ACC112 (cell line): ENCODE results near the gene AOPEP.

Source experiments
- H2AFZ ChIP-seq: fragments of 200-600 bp; sonication (generic); one replicate; pipeline ENCODE4 v1.6.0; 2017; ENCODE audit warnings: antibody characterized with exemption, low read length; ENCODE audit not compliant: unreplicated experiment
- H3K27ac ChIP-seq: fragments of 200-600 bp; sonication (generic); 2 replicates; pipeline ENCODE4 v1.5.1; 2014; ENCODE audit warnings: low read depth, mild to moderate bottlenecking, antibody characterized with exemption, low read length, moderate library complexity
- H3K27me3 ChIP-seq: fragments of 200-600 bp; sonication (generic); 2 replicates; pipeline ENCODE4 v1.6.1; 2014; ENCODE audit warnings: mild to moderate bottlenecking, antibody characterized with exemption, low read length, moderate library complexity, mixed read lengths; ENCODE audit not compliant: insufficient read depth
- H3K36me3 ChIP-seq: fragments of 200-600 bp; sonication (generic); 2 replicates; pipeline ENCODE4 v1.6.1; 2016; ENCODE audit warnings: mild to moderate bottlenecking, antibody characterized with exemption, low read length, moderate library complexity, mixed read lengths; ENCODE audit not compliant: insufficient read depth
- H3K4me1 ChIP-seq: fragments of 200-600 bp; sonication (generic); one replicate; pipeline ENCODE4 v1.6.1; 2016; ENCODE audit warnings: low read length, mixed read lengths; ENCODE audit not compliant: insufficient read depth, unreplicated experiment, control insufficient read depth
- H3K4me3 ChIP-seq: fragments of 200-600 bp; sonication (generic); 2 replicates; pipeline ENCODE4 v1.5.1; 2014; ENCODE audit warnings: mild to moderate bottlenecking, low read depth, low read length
- H3K79me2 ChIP-seq: fragments of 200-600 bp; sonication (generic); one replicate; pipeline ENCODE4 v1.6.0; 2016; ENCODE audit warnings: low read length; ENCODE audit not compliant: control insufficient read depth, unreplicated experiment, insufficient read depth

The AOPEP gene

DNA sequence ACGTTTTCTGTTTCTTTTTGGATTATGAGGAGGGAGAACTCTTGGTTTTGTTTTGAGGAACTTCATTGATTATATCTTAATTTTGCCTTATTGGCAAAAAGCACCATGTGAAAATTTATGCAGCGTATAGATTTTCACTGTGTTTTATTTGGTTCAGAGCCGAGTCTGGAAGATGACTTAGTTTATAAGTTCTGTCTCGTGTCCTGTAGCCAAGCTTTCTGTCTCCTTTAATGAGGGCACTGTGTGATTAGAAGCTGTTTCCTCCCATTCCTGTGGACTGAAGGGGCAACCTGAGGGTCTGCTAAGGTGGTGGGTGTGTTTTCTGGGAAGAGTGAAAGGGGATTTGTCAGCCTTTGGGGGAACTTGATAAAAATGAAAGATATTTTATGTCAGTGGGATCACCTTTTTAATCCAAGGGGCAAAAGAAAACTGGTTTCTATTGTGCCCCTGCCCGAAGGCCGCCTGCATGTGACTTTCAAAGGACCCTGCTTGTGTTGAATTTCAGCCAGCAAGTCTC, 328.9 kb downstream of the AOPEP start:
- Histone ChIP-seq H3K4me3 (peak overlapping the region; percentile 65), H3K27me3 (no peaks in the 10 kb centered on the region), H3K79me2 (peaks cover 88% of the 10 kb centered on the region), H3K27ac (peak overlapping the region; percentile 74), H3K36me3 (peaks cover 4% of the 10 kb centered on the region; the same call in 1 of the 2 replicates), H3K4me1 (peaks cover 36% of the 10 kb centered on the region), H2AFZ (peak overlapping the region; percentile 23)

DNA sequence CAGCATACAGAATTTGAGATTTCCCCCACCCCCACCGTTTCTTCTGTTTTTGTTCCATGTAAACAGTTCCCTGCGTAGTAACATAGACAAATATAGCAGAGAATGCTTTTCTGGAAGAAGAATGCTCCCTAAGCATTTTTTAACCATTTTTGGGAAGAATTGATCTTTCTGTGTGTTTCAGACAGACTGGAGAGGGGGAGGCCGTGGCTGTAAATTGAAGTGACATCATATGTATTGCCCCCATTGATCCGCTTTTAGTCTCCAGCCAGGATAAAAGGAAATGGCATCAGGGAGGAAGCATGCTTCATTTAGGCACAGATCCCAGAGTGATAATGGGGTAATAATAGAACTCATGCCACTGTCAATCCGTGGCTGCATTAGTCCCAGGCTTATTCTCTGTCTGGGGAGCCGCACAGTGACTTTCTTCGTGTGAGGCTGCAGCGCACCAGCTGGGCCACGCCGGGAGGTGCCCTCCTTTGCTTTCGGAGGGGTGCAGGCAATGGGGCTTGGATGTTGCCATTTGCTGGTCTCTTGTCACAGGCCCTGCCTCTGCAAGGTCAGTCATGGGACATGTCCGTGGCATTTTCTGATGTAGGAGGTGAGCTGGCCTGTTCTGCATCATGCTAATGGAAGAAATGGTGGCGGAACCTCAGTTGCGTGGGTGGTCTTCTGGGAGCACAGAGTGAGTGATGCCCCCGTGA, 329.5 kb downstream of the AOPEP start:
- H2AFZ ChIP-seq, result no peak overlapping the region
- H3K4me1 ChIP-seq, result peaks cover 32% of the 10 kb centered on the region
- peak overlapping the region; percentile 65 for H3K4me3 ChIP-seq
- H3K27me3 ChIP-seq, result no peaks in the 10 kb centered on the region
- H3K36me3 ChIP-seq, result peaks cover 8% of the 10 kb centered on the region; the same call in 1 of the 2 replicates
- peak overlapping the region; percentile 74 for H3K27ac ChIP-seq
- peaks cover 89% of the 10 kb centered on the region for H3K79me2 ChIP-seq

DNA sequence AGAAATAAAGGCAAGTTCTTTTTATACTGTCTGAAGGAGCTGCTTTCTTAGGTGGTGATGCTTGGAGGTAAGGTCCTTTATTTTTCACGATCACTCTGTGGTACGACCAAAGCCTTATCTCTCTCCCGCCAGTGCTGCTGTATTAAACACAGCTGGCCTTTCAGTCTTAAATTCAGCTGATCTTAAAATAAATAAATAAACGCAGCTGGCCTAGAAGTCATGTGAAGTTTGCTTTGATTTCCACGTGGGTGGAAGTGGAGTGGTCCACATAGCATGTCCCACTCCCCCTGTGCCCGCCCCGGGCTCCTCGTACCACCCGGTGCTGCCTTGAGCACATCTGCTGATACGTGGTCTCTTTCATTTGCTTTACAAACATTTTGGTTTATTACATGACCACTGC, 330.6 kb downstream of the AOPEP start:
- H3K36me3 ChIP-seq, result peaks cover 14% of the 10 kb centered on the region; the same call in 1 of the 2 replicates
- peaks cover 83% of the 10 kb centered on the region for H3K79me2 ChIP-seq
- no peak overlapping the region for H3K27ac ChIP-seq
- no peaks in the 10 kb centered on the region for H3K27me3 ChIP-seq
- no peak overlapping the region for H2AFZ ChIP-seq
- H3K4me3 ChIP-seq, result no peak overlapping the region
- H3K4me1 ChIP-seq, result peaks cover 32% of the 10 kb centered on the region

- no peak overlapping the region for H3K27ac ChIP-seq
- peaks cover 77% of the 10 kb centered on the region for H3K79me2 ChIP-seq
- no peak overlapping the region for H3K4me3 ChIP-seq
- H2AFZ ChIP-seq, result no peak overlapping the region
- H3K36me3 ChIP-seq, result peaks cover 17% of the 10 kb centered on the region
- H3K4me1 ChIP-seq, result peaks cover 32% of the 10 kb centered on the region
- H3K27me3 ChIP-seq, result no peaks in the 10 kb centered on the region
Measured at GRCh38 chr9:95058121-95058785, 331.8 kb downstream of the AOPEP start.

DNA sequence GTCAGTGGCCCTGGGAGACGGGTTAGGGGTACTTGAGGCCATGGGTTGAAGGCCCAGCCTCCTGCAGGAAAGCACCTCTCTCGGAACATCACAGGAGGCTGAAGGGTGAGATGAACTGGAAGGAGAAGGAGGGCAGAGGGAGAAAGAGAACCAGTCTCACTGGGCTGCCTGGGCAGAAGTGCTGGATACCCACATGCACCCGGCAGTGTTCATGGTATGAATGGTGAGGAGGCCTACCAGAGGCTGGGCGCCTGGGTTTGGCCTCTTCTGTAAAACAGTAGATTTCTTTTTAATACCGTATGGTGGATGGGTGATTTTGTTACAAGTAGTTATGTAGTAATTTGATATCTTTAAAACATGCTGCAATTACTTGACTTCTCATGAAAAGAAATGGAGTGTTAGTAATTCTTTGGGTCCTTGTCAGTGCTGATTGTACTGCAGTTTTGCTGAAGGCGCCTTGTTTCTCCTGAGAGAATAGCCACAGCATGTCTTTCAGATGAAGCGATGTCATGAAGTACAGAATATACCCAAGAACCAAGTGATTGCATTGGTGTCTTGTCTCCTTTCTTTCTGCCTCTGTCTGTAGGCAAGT, 332.4 kb downstream of the AOPEP start:
- no peak overlapping the region for H3K27ac ChIP-seq
- H3K4me1 ChIP-seq, result peaks cover 30% of the 10 kb centered on the region
- peaks cover 19% of the 10 kb centered on the region for H3K36me3 ChIP-seq
- H3K27me3 ChIP-seq, result no peaks in the 10 kb centered on the region
- no peak overlapping the region for H2AFZ ChIP-seq
- H3K4me3 ChIP-seq, result no peak overlapping the region
- peaks cover 70% of the 10 kb centered on the region for H3K79me2 ChIP-seq

DNA sequence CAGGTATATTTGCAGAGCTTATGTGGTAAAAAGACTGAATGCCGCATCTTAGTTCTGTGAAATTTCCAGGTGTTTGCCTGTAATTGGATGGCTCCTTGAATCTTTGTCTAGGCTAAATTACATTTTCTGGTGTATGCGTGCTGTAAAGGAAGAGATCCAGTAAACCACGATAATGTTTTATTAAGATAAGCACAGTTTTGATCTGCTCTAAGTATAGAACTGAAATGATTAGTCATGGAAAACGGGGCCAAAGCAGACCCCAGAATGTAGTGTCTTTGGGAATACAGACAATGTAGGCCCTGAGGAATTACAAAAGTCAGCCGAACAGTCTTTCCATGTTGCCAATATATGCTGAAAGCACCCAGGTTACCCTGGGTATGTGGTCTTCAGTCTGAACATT, 333.7 kb downstream of the AOPEP start:
- no peak overlapping the region for H3K4me3 ChIP-seq
- H3K4me1 ChIP-seq, result peaks cover 16% of the 10 kb centered on the region
- H3K27me3 ChIP-seq, result no peaks in the 10 kb centered on the region
- H2AFZ ChIP-seq, result no peak overlapping the region
- no peak overlapping the region for H3K27ac ChIP-seq
- peaks cover 69% of the 10 kb centered on the region for H3K79me2 ChIP-seq
- H3K36me3 ChIP-seq, result peaks cover 19% of the 10 kb centered on the region

DNA sequence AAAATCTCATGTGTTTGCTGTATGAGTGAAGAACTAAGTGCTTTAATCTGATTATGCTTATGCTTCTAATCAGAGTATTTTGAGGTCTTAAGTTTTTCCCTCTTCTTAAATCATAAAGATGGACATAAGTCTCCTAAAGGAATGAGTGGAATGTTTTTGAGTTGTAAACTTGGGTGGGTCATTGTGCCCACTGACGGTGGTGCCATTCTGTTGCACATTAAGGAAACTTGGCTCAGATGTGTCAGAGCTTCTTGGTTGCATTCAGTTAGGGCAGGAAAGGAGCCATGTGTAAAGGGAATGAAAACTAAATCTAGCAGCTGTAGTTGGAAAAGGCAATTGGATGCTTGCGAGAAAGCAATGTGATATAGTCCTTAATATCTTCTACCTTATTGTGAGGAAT, 334.4 kb downstream of the AOPEP start:
- Histone ChIP-seq H3K4me1 (peaks cover 11% of the 10 kb centered on the region), H3K36me3 (peaks cover 19% of the 10 kb centered on the region)

GRCh38 chr9:95061916-95062595, 335.6 kb downstream of the AOPEP start:
- H3K4me3 ChIP-seq, result no peak overlapping the region
- no peaks in the 10 kb centered on the region for H3K4me1 ChIP-seq
- H2AFZ ChIP-seq, result no peak overlapping the region
- H3K79me2 ChIP-seq, result peaks cover 63% of the 10 kb centered on the region
- H3K36me3 ChIP-seq, result peaks cover 19% of the 10 kb centered on the region
- no peak overlapping the region for H3K27ac ChIP-seq
- no peaks in the 10 kb centered on the region for H3K27me3 ChIP-seq

More for the DNA sequence above, 334.4 kb downstream of the AOPEP start:
- Histone ChIP-seq H3K27me3 (no peaks in the 10 kb centered on the region), H3K79me2 (peaks cover 69% of the 10 kb centered on the region), H3K27ac (no peak overlapping the region), H3K4me3 (no peak overlapping the region), H2AFZ (no peak overlapping the region)

GRCh38 chr9:95062596-95063065, 336.1 kb downstream of the AOPEP start:
- Histone ChIP-seq H2AFZ (no peak overlapping the region), H3K27me3 (no peaks in the 10 kb centered on the region), H3K36me3 (peaks cover 19% of the 10 kb centered on the region), H3K27ac (no peak overlapping the region), H3K79me2 (peaks cover 62% of the 10 kb centered on the region), H3K4me1 (peaks cover 4% of the 10 kb centered on the region), H3K4me3 (no peak overlapping the region)

DNA sequence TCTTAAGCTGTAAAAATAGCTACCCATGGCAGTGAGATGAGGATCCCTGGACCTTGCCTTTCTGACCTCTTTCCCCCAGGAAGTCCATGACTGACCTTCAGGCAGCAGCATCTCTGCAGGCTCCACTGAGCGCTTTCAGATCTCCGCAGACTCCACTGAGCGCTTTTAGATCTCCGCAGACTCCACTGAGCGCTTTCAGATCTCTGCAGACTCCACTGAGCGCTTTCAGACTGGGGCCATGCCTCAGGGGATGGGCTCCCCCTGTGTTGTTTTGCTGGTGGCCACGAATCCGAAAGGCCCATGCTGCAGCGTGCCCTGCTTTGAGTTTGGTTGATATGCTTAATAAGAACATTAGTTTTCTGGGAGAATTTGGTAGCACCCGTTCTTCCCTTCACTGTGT, 336.8 kb downstream of the AOPEP start:
- H3K27ac ChIP-seq, result no peak overlapping the region
- no peak overlapping the region for H3K4me3 ChIP-seq
- H3K36me3 ChIP-seq, result peaks cover 21% of the 10 kb centered on the region
- H3K27me3 ChIP-seq, result no peaks in the 10 kb centered on the region
- H2AFZ ChIP-seq, result no peak overlapping the region
- peaks cover 62% of the 10 kb centered on the region for H3K79me2 ChIP-seq
- H3K4me1 ChIP-seq, result peaks cover 4% of the 10 kb centered on the region
